Kidney glomerular epithelial cell (primary cell): ENCODE data around the gene FAM151A.

Source experiments
- DNase-seq: peaks from one replicate; lab custom pipeline; 2025; lab: John Stamatoyannopoulos, UW

Gene FAM151A

DNA sequence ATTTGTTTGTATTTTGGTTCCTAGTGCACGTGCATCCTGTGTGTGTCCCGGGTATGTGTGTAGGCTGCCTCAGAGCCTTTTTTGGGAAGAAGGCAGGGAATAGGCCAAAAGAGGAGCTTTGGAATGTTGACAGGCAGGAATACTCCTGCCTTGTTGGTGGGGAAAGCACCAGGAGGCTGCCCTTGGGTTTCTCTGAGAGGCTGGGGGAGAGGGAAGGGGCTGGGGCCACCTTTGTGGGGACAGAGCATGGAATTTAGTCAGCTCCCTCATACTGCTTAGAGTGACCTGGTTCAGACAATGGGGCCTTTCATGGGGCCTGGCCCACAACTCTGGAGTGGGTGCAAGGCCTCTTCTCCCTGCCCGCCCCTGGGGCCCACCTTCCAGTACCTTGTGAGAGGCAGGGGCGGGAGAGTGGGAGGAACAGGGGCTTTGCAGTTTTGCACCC lies 44.0 kb downstream of the FAM151A start:
- DNase-seq, result no peak

DNA sequence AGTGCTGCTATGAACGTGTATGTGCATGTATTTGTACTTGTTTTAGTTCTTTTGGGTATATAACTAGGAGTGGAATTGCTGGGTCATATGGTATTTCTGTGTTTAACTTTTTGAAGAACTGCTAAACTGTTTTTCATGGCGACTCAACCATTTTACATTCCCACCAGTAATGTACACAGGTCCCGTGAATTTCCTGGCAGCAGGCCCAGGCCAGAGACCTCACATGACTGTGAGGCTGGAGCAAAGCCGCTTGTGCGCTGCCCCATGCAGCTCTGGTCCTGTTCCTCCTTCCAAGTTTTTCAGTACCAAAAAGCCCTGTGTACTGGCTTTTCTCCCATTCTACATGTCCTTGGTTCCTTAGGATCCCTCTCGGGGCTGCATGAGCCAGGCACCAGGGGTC lies 45.7 kb downstream of the FAM151A start:
- no peak for DNase-seq

DNA sequence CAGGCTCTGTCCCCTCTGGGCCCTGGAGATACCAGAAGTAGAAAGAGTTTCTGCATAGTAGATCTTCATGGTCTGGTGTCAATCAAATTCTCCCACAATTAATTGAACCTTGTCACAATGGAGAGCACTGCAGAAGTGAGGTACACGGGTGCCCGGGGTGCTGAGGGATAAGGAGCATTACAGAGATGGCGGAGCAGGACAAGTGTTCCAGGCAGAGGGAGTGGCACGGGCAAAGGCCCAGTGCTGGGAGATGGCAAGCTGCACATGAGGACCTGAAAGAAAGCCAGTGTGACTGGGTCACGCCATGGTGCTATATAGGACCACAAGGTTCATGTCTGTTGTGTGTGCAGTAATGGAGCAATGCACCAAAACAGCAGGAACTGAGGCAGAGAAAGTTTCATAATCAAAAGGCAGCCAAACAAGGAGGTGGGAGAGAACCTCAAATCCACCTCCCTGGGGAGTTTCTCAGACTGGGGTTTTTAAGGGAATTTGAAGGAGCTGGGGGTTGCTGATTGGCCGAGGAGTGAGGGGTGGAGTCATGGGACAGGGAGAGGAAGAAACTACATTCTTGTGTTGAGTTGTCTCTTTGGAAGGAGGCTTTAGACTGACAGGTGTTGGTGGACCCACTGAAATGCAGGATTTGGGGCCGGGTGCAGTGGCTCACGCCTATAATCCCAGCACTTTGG lies 47.6 kb downstream of the FAM151A start:
- no peak for DNase-seq

DNA sequence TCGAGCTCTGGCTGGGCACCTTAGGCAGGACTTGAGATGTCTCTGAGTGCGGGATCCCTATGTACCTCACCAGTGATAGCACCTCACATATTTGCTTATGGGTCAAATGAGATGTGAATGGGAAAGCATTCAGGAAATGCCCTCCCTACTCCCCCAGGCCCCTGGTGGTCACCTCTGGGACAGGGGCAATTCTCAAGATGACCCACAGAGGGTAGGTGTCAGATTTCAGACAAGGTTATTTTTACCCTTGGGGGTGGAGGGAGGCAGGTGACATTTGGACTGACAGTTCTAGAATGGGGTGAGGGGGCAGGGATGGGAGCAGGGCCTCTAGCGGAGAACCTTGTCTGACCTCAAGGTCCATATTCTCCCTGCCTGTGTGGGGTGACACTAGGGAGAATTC lies 48.2 kb downstream of the FAM151A start:
- no peak for DNase-seq

DNA sequence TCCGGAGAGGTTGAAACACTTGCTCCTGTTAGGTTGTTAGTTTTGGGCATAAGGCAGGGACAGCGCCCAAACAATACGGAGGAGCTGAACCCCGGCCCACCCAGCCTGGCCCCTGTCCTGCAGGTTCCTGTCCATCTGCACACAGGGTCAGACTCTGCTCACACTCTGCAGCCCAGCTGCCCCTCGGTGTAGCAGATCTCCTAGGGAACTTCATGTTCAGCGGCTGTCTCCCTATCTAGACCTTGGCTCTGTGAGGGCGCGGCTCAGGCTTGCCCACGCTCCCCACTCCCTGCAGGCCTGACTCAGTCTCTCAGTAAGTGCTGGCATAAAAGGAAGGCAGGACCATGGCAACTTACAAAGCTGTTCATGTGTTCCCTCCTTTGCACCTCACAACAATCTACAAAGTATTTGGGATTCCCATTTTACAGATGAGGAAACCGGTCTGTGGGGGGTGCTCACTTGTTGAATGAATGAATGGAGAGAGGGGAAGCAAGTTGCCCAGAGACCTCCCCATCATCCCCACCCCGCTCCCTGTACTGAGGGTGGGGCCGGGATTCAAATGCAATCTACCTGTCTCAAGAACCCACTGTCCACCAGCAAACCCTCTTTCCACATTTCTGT lies 49.1 kb downstream of the FAM151A start:
- DNase-seq, result no peak

DNA sequence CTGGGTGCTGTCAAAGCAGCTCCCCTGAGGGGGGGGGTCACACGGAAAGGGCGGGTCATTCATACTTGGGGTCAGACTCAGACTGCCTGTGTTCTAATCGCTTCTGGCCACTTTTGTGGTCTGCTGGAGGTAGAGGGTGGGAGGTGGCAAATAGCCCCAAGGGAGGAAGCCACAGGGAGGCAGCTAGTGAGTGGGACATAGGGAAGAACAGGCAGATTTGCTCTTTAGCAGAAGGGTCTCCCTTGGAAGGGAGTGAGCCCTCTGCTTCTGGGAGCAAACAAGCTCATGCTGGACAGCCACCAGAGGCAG lies 50.8 kb downstream of the FAM151A start:
- no peak for DNase-seq

DNA sequence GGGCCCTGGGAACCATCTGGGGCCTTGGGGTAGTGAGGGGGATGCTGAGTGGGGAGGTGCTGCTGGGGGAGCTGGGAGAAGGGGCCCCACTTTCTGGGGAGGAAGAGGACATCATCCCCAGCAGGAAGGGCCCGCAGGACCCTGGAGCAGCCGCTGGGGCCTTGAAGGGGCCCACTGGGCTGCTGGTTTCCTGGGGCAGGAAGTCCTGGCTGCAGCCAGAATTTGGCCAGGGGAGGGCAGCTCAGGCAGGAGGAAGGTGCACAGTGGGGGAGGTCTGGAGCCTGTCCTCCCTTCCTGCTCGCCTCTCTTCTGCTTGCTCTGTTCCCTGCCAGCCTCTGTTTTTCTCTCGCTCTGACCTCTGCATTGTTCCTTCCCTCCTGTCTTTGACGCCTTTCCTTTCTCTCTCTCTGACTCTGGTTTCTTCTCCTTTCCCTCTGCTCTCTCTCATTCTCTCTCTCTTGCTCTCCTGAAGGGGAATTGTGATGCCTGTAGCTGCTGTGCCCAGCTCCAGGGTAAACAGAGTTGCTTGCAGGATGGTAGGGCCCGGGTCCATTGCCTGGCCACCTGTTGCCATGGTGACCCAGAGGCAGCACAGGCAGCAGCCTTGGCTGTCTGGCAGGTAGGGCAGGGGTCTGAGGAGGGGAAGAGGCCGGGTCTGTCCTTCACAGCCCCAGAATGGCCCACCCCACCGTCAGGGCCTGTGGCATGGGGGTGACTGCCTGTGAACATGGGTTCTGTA lies 51.4 kb downstream of the FAM151A start:
- DNase-seq, result no peak

DNA sequence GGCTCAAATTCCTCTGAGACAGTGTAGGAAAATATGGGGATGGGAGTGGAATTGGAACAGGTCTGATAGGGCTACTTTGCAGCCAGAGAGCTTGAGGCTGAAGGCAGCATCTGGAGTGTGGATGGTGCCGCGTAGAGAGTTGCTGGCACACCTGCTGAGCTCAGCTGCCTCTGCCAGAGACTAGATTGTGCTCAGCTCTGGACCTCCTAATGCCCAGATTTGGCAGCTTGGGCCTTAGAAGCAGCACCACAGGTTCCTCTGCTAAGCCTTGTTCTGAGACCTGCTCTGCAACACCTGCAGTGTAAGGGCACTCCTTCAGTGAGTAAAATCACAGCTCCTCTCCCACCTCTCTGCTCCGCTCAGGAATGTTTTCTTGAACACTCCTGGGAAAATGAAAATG lies 52.0 kb downstream of the FAM151A start:
- DNase-seq, result no peak

DNA sequence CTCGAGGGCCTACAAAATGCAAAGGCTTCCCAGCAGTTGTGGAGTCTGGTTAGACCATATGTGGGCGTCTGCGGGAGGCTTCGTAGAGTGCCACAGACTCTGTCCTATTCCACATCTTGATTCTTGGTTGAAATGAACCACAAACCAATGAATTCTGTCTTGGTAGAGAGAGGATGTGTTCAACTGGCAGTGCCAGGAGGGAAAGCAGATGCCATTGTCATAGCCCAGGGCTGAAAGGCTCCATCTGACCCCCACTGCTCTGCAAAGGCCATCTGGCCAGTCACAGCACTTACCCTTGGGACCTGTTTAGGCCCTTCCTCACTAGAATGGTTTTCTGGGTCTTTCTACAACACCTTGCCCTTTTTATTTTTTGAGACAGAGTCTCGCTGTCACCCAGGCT lies 53.2 kb downstream of the FAM151A start:
- DNase-seq, result no peak

DNA sequence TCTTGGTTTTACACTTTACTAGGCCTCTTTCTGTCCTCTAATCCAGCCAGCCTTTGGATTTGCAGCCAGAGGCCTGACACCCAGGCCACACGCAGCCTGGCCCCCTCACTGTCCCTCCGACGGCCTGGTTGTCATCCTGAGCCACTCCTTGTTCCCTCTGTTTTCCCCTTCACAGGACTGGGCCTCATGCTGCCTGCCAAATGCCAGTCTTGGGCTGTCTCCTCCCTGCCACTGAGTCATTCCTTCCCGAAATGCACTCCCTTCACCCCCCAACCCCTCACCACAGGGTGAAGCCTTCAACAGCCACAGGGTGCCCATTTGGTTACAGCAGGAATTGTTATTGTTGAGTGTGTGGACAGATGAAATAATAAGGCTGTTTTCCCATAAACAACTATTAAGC lies 54.0 kb downstream of the FAM151A start:
- DNase-seq, result no peak

DNA sequence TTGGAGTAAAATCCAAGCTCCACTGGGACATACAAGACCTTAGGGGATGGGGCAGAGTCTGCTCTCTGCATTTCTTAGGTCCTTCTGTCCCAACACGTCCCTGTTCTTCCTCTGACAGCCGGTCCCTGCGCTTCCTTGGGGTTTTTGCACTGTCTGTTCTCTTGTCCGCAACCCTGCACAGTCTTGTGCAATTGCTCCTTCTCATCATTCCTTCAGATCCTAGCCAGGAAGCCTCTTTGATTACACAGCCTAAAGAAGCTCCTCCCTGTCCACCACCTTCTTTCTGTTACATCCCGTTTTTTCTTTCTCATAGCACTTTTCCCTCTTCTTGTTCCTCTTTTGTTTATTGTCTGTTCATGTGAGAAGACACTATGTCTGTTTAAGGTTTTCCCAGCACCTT lies 55.4 kb downstream of the FAM151A start:
- no peak for DNase-seq

DNA sequence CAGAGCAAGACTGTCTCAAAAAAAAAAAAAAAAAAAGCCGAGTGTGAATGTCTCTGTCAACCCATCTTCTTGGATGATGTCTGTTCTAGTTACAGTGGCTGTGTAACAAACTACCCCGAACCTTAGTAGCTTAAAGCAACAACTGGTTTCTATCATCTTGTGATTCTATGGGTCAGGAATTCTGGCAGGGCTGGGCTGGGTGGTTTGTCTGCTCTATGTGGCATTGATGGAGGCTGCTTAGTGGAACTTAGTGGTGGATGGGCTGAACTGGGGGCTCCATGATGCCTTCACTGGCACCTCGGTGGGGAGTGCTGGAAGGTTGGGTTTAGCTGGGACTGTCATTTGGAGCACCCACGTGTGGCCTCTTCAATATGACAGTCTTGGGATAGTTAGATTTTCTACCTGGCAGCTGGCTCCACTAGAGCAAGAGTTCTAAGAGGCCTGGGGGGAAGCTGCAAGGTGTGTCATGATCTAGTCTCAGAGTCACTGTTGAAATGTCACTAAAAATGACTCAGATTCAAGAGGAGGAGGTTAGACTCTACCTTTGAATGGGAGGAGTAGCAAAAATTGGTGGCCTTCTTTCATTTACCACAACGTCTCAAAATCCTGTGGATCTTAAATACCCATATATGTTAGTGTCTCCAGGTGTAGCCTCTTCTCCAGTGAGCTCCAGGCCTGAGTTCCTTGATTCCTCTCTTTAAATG lies 56.7 kb downstream of the FAM151A start:
- DNase-seq, result no peak

DNA sequence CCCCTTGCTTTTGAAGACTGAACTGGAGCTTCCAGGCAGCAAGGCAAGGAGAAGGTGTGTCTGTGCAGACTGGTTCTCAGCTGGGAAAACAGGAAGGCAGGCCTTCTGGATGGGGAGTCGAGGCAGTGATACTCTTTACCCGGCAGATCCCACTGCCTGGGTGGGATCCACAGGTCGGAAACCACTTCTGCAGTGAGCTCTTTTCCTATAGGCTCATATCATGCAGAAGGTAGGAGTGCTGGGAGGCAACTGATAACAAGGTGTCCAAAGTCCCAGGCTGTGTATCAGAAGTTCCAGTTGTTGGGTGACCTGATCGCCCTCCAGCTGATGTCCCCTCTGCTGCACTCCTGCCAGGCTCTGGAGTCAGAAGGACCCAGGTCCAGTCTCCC lies 58.2 kb downstream of the FAM151A start:
- no peak for DNase-seq

DNA sequence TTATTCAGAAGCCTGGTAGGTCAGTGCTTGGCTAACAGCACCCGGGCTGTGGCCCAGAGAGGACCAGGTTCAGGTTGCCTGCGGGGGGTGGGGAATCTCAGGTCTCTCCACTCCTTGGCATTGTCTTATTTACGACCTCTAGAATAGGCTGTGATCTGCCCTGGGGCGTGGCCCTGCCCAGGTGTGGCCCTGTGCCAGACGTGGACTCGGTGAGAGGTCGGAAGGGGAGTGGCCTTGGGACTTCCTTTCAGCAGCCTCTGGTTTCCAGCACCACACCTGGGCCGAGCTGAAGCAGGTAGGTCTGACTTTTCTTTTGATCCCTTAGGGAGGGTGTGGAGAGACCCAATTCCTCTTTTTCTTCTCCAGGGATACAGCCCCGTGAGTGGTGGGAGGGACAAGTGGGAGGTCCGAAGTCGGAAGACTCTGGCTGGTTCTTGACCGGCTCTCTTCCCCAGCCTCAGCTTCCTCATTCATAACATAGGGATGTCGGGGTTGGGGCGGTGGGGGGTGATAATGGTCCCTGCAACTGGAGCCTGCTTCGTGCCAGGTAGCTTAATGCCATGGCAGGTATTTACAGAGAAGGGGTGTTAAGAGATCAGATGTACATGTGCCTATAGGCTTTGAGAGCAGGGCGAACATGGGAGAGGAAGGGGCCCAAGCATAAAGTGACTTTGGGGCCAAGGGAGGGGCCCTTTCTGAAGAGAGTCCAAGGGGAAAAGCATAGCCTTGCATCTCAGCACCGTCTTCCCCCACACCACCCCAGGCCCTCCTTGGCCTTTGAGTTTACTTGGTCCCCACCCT lies 58.8 kb downstream of the FAM151A start:
- DNase-seq, result no peak

DNA sequence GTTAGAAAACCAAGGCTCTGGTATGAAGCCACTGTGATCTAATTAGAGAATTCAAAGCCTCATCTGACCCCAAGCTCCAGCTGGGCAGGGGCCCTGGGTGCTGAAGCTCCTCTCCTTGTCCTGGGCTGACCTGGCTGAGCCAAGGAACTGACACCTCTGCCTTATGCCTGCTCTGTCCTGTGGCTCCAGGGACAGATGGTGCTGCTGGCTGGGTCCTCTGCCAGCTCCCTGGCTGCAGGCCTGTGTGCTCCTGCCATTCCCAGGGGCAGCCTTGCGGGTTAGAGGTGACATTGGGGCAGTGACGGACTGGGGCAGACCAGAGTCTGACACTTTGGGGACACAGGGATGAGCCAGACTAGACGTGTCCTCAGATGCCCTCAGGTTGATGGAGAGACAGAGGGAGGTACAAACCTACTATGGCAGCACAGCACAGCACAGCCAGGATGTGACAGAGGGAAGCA lies 63.5 kb downstream of the FAM151A start:
- DNase-seq, result no peak
